HG02759 (cell line): ENCODE data around the gene KIF4A.
A peak's percentile ranks its signal among the peaks of the same experiment; 100 is the strongest.
"Not testable (repeated sequence)": the region's sequence is repeated elsewhere in the genome, so short reads cannot be mapped to it uniquely, and the experiment has no call there.

Experiments
- ATAC-seq: cut with Tn5 transposase; IDR thresholded peaks from one replicate; pipeline ENCODE4 v1.9.1; 2021; ENCODE audit warnings: mild to moderate bottlenecking, moderate library complexity; ENCODE audit not compliant: unreplicated experiment

The KIF4A gene, protein sequence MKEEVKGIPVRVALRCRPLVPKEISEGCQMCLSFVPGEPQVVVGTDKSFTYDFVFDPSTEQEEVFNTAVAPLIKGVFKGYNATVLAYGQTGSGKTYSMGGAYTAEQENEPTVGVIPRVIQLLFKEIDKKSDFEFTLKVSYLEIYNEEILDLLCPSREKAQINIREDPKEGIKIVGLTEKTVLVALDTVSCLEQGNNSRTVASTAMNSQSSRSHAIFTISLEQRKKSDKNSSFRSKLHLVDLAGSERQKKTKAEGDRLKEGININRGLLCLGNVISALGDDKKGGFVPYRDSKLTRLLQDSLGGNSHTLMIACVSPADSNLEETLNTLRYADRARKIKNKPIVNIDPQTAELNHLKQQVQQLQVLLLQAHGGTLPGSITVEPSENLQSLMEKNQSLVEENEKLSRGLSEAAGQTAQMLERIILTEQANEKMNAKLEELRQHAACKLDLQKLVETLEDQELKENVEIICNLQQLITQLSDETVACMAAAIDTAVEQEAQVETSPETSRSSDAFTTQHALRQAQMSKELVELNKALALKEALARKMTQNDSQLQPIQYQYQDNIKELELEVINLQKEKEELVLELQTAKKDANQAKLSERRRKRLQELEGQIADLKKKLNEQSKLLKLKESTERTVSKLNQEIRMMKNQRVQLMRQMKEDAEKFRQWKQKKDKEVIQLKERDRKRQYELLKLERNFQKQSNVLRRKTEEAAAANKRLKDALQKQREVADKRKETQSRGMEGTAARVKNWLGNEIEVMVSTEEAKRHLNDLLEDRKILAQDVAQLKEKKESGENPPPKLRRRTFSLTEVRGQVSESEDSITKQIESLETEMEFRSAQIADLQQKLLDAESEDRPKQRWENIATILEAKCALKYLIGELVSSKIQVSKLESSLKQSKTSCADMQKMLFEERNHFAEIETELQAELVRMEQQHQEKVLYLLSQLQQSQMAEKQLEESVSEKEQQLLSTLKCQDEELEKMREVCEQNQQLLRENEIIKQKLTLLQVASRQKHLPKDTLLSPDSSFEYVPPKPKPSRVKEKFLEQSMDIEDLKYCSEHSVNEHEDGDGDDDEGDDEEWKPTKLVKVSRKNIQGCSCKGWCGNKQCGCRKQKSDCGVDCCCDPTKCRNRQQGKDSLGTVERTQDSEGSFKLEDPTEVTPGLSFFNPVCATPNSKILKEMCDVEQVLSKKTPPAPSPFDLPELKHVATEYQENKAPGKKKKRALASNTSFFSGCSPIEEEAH

DNA sequence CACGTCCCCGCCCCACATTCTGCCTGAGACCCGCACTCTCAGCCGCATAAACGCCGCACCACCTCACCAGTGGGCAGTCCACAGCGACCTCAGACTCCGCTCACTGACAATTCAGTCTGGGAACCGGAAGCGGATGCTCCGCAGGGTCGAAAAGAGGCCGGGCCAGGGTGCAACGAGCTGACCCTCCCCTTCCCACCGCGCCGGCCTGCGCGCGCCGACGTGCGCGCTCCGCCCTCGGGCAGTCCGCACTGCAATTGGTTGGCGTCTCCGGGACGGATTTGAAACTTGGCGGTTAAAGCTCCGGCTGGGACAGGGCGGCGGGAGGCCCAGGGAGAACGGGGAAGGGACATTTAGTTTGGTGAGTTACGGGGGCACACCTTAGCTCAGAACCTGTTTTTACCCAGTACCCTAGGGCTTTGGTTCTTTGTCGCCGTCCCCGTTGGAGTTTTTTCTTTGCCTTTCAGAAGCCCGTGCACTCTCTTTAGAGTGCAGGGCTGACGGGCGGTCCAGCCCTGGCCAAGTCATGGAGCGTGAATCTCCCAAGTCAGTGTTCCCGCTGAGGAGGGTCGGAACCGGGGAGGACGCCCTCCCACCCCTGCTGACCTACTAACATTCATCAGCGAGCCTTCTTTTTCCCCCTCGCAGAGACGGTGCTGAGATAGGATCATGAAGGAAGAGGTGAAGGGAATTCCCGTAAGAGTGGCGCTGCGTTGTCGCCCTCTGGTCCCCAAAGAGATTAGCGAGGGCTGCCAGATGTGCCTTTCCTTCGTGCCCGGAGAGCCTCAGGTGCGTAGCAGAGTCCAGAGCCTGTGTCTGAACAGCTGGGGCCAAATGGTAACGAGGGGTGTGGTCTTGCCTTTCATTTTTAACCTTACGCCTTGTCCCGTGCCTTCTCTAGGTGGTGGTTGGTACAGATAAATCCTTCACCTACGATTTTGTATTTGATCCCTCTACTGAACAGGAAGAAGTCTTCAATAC lies at the start of gene KIF4A, which contains the start of gene PDZD11:
KIF4A (plus strand) TSS at position 312 of the 978 bp plus-strand sequence; CDS start at position 667, 355 bp downstream.
PDZD11 (minus strand) TSS at position 135 of the 978 bp plus-strand sequence. CDS start 586 bp downstream, outside the sequence.
- ATAC-seq: peak; percentile 97

DNA sequence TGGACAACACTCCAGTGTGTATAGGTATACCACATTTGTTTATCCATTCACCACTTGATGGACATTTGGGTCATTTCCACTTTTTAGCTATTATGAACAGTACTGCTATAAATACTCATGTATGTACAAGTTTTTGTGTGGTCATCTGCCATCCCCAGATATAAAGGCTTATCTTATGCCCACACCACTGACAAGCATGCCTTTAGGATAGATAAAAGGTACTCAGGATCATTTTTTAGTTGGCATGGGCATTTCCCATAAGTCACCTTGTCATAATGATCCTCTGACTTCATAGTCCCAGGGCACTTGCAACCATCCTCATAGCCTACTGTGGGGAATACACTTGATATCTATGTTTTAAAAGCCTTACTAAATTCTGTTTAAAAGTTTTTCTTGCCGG lies 49.2 kb upstream of the KIF4A start:
- ATAC-seq: no peak

DNA sequence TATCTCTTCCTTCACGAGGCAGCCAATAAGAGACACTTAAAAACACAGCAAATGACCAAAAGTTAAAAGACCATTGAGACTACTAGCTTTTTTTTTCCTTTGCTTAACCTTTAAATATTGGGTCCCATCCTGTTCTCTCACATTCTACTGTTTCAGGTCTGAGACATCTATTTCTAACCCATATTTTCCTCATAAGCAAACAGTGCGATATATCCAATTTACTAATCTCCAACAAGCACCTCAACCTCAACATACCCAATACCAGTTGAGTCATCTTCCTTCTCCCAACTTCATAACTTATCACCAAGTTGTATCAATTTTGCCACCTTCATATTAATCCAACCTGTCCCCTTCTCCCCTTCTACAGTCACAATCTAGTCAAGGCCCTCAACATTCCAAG lies 48.4 kb upstream of the KIF4A start:
- no peak for ATAC-seq

DNA sequence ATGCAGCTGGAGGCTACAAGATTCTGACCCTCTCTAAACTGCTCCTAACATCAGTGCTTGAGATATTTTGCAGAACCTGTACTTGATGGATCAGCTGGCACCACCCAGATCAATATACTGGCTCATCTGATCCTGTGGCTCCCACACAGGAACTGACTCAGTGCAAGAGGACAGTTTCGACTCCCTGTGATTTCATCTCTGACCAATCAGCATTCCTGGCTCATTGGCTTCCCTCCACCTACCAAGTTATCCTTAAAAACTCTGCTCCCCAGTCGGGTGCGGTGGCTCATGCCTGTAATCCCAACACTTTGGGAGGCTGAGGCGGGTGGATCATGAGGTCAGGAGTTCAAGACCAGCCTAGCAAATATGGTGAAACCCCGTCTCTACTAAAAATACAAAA lies 46.3 kb upstream of the KIF4A start:
- not testable (repeated sequence) for ATAC-seq

DNA sequence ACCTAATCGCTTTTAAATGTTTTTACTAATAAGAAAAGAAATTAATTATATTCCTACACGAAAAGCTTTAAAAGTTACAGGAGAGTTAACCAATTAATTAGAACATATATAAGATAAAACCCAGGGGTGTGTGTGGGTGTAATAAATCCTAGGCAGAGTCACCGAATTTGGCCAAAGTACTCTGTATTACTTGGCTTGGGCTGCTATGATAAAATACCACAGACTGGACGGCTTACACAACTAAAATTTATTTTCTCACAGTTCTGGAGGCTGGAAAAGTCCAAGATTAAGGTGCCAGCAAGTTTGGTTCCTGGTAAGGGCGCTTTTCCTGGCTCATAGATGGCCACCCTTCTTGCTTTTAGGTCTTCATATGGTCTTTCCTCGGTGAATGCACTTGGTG lies 45.0 kb upstream of the KIF4A start:
- ATAC-seq: no peak

DNA sequence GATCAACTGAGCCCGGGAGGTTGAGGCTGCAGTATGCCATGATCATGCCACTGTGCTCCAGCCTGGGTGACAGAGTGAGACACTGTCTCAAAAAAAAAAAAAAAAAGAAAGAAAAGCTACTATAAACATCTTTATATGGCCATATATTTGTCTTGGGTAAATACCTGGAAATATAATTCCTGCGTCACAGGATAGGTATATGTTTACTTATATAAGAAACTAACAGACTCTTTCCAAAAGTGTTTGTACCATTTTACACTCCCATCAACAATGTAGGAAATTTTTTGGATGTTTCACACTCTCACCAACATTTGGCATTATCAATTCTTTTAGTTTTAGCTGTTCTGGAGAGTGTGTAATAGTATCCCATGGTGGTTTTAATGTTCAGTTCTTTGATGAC lies 42.7 kb upstream of the KIF4A start:
- ATAC-seq: no peak

DNA sequence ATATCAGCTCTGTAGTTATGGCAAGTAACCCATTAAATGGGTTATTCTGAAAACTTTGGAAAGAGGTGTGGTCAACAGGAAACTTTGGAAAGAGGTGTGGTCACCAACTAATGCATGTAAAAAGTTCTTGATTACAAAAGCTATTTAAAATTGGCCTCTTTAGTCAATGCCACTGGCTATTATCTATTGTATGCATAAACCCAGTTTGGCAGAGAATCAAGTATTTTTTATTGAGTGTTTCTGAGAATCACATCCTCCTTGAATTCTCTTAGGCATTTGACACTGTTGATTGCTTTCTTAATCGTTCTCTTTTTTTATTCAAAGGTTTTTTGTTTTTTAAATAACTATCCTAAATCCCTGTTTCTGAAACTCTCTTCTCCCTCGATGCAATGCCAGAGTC lies 37.4 kb upstream of the KIF4A start:
- ATAC-seq: no peak

DNA sequence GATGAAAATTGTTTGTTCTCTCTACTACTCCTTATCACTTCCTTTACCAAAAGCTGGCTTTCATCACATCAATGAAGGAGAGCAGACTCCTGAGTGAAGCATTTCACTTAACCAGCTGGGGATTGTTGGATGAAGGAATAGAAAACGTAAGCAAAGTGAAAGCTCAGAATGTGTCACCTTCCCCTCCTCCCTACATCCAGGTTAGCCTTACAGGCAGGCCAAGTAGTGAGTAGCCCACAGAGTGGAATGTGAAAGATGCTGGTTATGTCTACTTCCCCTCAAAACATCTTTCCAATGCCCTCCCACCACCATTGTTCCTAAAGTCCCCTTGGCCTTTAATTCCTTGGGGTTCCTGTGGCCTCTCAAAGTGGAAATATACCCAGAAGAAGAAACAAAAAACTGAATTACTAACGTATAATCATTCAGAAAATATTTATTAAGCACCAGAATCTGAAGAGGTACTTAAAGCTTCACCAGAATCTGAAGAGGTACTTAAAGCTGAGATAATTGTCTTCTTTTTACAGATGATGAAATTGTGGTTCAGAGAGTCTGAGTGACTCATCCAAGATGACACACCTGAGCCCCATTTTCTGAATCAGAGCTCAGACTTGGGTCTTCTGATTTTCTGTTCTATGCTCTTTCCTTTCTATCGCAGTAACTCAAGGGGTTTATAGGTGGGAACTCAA lies 36.4 kb upstream of the KIF4A start:
- ATAC-seq: no peak

DNA sequence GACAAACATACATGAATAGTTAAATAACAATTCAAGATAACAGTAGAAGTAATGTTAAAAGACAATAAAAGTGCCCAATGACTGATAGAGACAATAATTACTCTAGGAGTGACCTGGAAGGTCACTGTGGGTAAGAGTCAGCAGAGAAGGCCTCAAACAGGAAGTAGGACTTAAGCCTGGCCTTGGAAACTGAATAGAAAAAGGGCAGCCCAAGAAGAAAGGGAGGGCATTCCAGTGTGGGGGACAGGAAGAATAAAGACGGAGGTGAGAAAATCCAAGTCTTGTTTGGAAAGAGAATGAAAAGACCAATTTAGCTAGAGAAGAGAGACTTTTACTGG lies 35.9 kb upstream of the KIF4A start:
- ATAC-seq: no peak

DNA sequence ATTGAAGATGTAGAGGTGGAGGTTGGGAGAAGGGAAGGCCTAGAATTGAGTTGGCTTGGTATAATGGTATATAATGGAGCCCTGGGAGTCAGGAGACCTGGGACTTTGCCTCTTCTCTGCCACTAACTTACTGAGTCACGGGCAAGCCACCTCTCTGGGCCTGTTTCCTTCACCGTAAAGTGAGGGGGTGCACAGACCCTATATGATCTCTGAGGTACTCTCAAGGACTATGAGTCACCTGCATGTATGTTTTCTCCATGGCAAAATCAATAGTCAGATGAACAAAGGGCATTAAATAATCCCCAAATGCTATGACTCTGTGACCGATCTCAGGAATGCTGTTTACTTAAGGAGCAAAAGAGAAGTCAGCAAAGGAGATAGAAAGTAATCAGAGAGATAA lies 35.0 kb upstream of the KIF4A start:
- ATAC-seq: no peak

DNA sequence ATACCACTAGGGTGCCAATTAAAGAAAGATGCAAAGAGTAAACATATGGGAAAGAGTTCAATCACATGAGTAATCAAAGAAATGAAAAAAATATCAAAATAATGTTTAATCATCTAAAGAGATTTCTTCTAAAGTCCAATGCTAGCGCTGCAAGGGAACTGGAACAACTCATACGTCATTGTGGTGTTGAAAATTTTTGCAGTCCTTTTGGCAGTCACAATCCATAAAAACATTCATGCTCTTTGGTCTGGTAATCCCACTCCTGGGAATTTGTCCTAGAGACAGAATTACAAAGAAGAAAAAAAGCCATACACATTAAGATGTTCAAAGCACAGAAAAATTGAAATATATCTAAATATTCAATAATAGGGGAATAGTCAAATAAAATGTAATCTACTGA lies 34.5 kb upstream of the KIF4A start:
- no peak for ATAC-seq

DNA sequence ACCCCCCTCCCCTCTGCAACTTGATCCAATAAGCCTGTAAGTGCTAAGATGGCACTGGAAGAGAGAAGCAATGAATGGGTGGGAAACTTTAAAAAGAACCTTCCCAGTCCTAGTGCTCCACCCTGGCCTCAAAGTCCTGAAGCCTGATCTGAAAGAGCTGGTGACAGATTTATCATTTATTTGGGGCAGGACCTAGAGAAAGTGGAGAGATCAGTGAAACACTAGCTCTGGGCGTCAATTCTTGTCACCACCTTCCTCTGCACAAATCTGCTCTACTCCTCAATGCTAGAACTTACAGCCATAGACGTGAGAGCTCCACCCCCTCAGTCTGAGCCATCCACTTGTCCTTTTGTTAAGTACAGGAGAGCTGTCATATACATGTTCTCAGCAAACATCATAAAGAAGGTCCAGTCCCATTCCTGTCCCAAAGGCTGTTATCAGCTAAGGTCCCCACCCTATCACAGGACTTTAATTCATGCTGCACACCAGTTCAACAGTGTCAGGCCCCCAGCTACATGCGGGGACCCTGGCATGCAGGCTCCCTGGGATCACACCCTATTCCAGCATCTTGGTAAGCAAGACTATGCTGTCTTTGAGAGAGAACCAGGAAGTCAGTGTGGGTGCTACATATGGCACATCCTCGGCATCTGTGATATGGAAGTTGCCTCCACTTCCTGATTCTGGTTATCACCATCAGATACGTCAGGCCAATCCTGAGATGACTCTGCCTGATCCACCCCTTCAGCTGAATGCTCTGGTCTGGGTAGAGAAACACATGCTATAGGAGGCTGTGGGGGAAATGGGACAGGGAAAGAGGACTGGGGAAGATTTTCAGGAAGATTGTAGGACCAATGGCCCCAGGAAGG lies 32.2 kb upstream of the KIF4A start:
- no peak for ATAC-seq

DNA sequence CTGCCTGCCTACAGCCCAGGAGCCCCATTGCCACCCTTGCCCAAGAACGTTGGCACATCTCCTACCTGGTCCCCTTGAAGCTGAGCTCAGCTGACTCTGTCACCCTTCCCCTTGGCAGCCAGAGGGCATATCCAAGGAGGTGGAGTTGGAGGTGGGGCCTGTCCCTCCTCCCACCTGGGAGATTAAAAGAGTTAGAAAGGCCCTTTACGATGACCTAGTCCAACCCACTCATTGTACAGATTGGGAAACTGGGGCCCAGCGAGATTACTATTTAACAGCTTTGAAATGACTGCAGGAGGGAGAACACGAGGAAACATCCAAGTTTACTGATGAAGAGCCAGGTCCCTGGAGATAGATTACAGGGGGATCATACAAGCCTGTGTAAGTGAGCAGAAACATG lies 29.8 kb upstream of the KIF4A start, which contains the start of gene P2RY4:
P2RY4 (minus strand) TSS at position 101 of the 400 bp plus-strand sequence. CDS start 580 bp downstream, outside the sequence.
- ATAC-seq: no peak

DNA sequence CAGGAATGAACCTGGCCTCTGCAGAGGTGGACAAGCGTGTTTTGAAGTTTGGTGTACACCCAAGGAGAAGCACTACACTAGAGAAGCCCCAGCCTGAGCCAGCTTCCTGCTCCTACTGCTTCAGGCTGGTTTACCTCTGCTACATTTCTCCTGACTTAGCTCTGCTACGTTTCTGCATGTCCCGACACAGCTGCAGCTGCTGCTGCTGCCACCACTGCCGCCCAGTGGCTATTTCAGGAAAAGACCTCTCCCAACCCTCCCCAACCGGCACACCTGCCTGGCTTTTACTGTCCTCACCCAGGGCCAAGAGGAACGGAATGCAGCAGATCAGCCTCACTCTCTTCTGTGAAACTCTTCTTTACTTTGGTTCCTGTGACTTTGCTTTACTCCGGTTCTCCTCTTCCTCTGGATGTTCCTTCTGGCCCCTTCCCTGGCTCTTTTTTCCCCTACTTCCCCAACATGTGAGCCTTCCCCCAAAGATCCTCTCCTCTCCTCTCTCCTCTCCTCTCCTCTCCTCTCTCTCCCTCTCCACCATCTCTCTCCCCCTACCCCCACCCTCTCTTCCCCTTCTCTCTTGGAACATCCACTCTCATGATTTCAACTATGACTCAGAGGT lies 26.8 kb upstream of the KIF4A start:
- ATAC-seq: peak; percentile 52

DNA sequence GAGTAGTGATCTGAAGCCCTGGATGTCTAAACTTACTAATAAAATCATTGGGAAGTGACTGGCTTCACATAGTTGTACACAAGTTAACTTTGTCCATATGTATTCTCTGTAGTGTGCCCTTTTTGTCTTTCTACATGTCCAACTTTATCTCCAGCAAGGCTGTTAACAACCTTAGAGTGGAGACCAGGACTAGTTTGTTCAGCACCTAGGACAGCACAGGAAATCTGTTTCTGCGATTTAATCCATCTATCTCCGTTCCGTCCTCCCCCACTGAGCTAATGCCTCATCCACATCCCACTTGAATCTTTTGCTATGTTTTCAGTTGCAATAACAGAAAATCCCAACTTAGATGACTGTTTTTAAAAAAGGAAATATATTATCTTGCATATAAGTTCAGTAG lies 25.1 kb upstream of the KIF4A start:
- ATAC-seq: no peak

DNA sequence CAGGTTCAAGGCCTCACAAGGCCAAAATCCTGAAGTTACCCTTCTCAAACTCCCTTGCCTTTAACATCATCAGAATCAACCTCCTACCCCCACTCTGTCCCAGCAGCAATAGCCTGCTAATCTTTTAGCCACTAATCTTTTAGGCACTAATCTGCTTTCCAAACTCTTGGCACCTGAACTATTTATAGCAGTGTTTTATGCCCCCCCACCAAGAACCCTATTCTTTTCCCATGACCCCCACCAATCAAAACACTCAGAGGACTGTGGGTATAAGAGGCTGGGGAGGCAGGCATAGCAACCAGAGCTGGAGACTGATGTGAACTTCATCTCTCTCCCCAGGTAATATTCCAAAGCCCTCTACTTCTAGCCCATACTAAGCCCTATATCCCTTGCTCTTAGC lies 21.9 kb upstream of the KIF4A start, which contains the start of gene ARR3:
ARR3 (plus strand) TSS at position 301 of the 400 bp plus-strand sequence. CDS start 1,052 bp downstream, outside the sequence.
- ATAC-seq: no peak

DNA sequence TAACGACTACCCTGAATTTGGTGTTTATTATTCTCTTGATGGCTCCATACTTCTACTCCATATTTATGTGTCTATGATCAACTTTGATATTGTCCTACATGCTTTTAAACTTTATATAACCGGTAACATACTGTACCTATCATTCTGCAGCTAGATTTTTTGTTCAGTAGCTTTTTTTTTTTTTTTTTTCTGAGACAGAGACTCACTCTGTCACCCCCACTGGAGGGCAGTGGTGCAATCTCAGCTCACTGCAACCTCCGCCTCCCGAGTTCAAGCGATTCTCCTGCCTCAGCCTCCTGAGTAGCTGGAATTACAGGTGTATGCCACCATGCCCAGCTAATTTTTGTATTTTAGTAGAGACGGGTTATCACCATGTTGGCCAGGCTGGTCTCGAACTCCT lies 15.9 kb upstream of the KIF4A start:
- ATAC-seq: not testable (repeated sequence)

DNA sequence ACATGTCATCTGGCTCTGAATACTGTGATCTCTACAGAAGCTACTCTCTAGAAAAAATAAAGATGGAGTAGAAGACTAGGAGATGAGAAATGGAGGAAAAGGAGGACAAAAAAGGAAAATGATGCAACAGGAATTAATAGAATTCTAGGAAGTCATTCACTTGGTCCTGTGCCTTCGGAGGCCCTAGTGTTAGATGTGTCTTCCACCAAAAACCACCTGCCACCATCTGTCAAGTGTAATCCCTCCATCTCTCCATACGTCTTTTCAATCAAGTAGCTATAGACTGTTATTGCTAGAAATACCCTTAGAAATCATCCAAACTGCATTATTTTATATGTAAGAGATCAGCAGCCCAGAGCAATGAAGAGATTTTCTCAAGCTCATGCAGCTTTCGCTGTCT lies 10.8 kb upstream of the KIF4A start:
- ATAC-seq: no peak
